HG03060 (cell line): Measurements from ENCODE around the gene PLA2G6.

Source experiments
- ATAC-seq: cut with Tn5 transposase; IDR thresholded peaks from one replicate; pipeline ENCODE4 v1.9.1; 2021; ENCODE audit warnings: low read depth, moderate number of reproducible peaks; ENCODE audit not compliant: unreplicated experiment

The PLA2G6 gene

DNA sequence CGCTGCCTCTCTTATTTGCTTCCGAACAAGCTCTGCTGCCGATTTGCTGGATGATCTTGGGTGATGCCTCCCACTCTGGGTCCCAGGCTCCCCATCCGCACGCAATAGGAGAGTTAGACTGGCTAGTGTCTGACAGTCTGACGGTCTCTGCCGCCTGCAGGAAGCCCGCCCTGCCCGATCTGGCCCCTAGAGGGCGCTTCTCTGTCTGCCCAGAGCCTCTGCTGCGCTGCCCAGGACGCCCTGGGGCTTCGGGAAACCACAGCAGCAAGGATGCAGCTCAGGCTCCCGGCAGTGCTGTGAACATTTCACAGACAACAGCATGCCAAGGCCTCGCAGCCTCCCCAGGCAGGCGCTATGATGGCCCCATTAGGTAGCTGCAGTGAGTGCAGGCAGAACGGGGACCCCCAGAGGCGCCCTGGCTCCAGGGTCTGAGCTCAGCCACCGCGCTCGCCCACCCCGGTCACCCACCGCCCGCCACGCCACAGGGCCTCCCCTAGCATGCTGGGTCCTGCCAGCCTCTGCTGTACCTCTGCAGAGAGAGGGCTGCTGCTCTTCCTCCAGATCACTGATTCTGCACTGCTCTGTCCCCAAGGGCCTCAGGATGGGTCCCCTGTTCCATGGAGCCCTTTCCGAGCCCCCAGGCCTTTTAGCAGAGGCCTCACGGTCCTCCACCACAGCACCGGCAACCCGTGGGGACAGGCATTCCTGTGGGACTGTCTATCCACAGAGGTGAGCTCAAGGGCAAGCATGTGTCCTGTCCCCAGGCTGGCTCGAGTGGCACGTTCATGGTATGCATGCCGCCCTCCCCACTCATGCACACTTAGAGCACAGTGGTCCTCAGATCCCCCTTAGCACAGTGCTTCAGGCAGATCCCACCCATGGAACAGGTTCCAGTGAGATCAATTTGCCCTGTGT, 66.9 kb downstream of the PLA2G6 start:
- ATAC-seq: no peak

DNA sequence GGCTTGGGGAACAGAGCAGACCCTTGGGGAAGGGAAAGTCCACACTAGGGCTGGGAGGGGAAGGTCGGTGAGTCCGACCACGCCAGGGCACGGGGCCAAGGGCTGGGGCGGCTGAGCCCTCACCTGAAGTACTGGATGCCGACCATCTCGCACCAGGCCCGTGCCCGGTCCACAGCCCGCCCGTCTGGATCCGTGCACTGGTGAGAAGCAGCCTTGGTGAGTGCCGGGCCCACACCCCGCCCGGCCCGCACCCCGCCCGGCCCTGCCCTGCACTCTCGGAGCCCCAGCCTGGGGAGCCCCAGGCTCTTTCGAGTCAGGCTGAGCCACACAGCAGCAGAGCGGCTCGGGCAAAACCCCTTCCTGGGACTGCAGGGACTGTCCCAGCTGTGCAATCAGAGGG, 69.2 kb downstream of the PLA2G6 start:
- ATAC-seq: no peak

DNA sequence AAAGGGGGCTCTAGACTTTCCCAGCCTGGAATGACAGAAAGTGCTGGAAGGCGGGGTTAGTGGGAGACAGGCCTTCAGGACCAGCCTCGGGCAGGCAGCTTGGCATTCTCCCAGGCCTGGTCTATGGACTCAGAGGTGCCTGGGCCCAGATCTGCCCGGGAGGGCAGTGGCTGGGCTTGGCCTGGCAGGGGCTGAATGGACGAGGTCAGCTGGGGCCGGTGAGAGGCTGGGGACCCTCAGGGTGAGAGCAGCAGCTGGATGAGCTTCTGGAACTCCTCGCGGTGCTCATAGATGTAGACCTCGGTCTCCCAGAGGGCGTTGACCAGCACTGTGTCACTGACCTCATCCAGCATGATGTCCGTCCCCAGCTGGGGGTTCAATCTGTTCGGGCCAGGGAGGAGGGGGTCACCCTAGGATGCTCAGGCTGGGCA, 69.7 kb downstream of the PLA2G6 start:
- ATAC-seq: no peak

DNA sequence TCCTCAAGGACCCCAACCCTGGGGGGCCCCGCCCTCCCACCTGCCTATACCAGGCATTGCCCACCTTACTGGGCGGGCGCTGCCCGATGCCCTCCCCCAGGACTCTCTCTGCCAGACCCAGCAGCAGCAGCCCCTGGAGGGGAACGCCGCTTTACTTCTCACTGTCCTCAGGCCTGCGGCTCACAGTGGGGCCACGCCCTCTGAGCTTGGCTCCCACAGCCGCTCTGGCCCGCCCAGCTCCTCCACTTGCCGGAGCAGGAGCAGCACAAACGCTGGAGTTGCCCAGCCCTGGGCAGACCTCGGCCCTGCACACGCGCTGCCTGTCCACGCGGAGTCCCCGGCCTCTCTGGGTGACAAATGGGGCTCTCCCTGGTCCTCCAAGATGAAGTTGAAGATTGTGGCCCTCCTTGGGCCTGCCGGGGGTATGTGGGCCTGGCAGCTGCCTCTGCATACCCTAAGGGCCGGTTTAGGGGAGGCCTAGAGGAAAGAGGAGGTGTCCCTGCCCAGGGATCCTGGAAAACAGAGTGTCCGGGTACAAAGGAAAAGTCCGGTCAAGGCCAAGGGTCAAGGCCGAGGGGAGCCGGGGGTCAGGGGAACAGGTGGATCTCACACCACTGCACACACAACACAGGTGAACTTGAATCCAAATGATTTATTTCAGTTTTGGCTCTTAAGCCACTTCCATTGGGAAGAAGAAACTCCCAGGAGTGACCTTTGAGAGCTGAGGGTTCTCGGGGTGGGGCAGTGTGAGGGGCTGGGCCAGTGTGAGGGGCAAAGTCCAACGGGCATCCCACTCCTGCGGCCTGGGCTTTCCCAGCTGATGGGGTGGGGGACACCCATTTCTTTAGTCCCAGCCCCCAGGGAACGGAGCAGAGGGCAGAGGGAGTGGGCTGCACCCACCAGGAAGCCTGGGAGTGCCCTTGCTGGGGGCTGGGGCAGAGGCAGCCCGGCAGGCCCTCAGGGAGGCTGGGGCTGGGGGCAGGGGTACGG, 70.5 kb downstream of the PLA2G6 start:
- ATAC-seq: no peak

DNA sequence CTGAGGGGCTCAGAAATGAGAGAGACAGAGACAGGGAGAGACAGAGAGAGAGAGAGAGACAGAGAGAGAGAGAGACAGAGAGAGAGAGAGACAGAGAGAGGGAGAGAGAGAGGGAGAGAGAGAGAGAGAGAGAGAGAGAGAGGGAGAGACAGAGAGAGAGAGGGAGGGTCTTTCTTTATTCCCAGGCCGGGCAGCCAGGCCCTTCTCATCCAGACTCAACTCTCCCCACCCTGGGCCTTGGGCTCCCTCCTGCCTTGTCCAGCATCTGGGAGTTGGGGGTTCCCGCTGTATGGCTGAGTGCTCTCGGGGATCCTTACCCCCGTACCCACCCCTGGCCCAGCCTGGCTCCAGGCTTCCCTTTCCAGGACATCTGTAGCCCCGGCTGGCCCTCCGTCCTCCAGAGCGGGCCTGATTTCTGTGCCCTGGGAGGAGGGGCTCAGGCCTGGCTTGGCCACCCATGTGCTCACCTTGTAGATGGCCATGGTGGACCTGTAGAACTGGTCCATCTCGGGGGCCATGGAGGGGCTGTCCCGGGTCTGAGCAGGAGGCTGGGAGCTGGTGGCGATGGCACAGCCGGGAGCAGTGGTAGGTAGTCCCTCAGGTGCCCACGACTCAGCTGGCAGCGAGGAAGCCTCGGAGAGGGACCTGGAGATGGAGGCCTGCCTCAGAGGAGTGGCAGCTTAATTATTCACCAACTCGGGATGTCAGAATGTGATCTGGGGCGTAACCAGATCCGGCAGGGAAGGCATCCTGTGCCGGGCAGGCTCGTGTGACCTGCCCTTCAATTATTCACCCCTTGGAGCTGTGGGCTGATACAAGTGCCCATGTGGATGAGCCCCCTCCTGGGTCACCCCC, 71.4 kb downstream of the PLA2G6 start, which contains the start of gene BAIAP2L2:
BAIAP2L2 (minus strand) TSS at position 677 of the 855 bp plus-strand sequence; CDS start at position 518, 159 bp downstream.
- ATAC-seq: no peak

DNA sequence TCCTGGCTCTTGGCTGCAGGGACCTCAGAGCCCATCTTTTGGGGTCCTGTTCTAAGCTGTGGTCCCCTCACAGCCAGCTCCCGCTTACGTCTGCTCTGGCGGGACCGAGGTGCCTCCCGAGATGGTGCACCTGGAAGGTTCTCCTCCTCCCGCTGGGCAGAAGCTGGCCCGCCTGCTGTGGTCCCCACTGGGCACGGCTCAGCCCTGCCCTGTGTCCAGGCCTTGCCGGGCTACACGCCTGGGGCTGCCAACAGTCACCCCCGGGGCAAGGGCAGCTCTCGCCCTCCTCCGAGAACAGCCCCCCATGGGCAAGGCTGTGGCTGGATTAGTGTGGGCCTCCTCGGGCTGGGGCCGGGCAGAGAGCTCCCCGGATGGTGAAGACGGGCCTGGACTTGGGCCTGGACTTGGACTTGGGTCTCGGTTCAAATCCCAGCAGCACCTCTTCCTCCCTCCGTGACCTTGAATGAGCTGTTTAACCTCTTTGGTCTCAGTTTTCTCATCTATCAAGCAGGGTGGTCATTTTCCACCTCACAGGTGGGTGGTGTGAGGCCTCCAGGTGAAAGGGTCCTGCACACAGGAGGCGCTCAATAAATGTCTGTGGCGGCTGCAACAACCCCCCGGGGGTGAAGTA, 72.1 kb downstream of the PLA2G6 start:
- no peak for ATAC-seq

DNA sequence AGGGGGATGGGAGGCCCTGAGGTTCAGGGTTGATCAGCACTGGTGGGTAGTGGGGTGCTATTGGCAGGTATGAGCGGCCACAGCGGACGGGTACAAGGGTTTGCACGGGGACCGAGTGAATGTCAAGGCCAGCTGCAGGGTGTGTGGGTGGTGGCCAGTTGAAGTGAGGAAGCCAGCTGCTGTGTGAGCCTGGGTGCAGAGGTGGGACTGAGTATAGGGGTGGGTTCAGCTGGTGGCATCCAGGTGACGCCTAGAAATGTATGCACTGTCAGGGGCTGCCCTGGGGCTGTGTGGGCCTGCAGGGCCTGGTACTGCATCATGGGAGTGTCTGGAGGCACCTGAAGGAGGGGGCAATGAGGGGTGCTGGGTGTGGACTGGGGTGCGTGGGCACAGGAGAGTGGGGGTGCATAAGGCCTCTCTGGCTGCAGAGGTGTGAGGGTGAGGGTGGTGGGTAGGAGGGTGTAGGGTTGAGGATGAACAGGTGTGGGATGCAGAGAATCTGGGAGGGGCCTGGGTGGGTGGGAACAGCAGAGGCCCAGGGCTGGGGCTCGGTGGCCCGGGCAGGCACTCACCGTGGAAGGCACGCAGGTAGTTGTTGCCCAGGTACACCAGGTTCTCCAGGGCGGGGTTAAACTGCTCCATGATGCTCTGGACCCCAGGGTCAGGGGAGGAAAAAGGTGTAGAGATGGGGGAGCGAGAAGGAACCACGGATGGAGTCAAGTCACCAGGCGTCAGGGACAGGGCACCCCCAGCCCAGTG, 72.9 kb downstream of the PLA2G6 start:
- ATAC-seq: no peak

DNA sequence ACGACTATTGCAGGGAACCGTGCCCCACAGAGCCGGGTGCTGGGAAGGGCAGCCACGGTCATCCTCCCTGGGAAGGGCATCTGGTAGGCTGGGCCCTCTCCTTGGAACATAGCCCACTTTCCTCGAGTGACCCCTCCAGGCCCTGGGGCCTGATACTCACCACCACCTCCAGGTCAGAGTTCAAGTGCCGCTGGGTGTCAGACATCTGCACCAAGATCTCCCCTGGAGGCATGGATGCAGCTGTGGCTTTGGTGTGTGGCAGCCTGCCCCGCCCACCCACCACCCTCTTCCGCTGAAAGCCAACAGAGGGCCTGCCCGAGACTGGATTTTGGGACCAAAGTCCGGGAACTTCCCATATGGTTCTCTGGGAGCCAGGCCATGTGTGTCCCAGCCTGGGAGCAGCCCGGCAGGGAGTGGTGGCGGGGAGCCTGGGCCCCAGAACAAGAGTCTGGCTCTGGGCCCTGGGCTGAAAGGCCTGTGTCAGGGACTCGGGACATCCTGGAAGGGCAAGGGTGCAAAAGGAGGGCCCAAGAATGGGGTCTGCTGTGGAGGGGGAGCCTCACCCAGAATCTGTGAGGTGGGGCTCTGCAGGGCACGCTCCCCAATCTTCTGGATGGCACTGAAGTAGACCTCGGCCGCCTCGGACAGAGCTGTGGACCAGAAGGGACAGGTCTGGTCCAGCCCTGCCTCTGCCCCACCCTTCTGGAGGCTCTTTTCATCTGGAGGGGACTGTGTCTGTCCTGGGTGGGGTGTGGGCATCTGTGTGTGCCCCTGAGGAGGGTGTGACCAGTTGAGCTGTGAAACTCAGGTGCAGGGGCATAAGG, 73.7 kb downstream of the PLA2G6 start:
- ATAC-seq: no peak

DNA sequence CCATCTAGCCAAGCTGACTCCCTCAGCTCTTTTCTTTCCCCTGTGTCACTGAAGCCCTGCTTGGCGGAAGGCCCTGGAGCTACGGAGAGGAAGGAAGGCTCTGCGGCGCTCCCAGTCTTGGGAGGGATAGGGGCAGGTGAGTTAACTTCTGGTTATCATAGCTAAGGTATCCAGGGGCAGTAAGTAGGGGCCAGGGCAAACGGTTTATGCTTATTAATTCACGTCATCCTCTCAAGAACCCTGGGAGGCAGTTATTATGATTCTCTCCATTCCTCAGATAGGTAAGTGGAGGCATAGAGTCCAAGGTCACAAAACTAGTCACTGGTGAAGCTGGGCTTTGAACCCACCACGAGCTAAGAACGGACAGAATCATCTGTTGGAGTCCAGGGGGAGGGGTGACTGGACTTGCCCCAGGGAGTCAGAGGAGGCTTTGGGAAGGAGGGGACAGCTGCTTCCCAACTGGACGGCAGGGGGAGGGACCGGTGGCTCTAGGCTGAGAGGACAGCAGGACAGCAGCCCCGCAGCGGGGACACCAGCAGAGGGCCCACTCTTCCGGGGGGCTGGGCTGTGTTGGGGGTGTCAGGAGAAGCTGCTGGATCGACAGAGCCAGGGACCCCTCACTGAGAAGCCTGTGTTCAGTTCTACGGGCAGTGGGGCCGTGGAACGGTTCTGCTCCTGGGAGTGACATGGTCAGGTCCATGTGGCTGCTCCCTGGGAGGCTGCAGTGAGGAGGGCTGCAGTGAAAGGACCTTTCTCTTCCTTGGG, 74.6 kb downstream of the PLA2G6 start:
- no peak for ATAC-seq

DNA sequence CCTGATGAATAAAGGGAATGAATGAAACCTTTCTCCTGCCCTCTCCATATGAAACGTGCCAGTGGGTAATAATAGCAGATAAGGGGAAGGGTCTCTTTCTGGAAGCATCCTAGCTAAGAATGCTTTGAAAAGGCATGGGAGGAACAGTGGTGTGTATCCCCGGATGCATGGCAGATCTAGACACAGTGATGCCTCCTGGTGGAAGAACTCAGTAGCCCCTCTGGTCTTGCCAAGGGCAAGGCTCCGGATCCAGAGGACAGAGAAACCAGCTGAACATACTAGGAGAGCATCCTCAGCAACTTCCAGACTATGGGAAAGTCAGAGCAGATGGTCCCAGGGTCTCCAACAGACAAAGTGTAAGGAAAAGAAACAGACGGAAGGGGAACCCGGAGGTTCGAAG, 77.5 kb downstream of the PLA2G6 start:
- no peak for ATAC-seq

DNA sequence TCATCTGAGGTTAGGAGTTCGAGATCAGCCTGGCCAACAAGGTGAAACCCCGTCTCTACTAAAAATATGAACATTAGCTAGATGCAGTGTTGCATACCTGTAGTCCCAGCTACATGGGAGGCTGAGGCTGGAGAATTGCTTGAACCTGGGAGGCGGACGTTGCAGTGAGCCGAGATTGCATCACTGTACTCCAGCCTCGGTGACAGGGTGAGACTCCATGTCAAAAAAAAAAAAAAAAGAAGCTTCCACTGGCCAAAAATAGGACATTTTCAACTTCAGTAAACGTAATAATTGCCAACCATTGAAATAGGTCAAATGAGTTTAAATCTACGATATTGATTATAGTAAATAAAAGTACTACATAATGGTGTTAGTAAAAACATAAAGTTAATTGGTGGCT, 78.0 kb downstream of the PLA2G6 start:
- ATAC-seq: no peak

DNA sequence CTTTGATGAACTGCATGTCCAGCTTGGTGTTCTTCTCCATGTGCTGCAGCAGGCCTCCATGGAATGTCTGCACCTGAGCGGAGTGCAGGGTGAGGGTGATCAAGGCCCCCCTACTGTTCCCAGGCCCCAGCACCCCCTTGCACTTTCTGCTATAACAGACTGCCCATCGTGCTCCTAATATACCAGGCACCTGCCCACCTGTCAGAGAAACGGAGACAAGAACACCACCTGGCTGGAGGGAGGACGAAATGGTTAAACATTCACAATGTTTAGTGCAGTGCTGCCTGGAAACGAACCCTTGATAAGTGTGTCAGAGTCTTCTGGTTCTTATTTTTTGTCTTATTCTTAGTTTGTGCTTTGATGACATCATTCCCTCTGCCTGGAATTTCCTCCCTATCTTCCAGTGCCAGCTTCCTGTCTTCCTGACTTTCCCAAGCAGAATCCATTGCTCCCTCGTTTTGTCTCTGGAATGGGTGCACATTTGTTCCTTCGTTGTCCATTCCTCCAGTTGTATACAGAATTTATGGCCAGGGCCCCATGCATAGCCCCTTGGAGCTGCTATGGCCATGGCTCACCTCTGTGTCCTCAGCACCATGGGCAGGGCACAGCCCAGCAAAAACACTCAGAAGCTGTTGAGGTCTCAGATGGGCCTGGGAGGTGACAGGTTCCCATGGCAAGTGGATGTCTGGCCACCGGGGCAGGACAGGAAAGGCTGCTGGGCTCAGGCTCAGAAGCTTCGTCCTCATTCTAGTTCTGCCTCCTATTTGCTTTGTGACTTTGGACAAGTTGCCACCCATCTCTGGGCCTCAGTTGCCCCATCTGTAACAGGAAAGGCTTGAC, 83.0 kb downstream of the PLA2G6 start:
- ATAC-seq: no peak

DNA sequence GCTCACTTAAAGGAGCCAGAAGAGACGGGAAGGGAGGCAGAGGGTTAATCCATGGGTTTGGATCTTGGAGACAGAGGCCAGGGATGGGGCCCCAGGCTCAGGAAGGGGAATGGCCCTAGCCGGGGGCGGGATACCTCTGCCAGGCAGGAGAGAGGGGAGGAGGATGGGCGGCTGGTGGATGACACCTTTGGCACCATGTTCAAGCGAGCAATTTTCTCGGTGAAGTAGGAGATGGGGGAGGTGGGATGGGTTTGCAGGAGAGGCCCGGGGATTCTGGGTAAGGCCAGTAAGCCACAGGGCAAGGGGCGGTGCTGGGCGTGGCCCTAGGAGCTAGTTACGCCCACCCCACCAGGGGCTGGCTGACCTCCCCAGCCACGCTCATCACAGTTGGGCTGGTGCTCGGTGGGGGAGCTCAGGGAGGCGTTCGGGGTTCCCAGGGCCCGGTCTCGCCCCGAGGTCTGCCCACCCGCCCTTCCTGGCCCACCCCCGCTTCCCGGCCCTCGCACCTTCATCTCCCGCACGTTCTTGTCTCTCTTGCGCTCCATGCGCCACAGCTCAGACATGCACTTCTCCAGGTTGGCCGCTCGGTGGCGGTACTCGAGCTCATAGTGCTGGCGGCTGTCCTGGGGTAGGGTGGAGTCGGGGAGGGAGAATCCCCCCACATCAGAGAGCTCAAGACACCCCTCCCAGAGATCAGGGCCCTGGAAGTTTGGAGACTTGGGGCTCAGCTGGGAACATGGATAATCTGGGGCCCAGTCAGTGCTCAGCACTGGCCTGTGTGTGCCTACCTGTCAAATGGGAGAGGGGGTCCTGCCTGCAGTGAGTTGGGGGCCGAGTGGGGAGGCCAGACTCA, 83.8 kb downstream of the PLA2G6 start:
- ATAC-seq: no peak

DNA sequence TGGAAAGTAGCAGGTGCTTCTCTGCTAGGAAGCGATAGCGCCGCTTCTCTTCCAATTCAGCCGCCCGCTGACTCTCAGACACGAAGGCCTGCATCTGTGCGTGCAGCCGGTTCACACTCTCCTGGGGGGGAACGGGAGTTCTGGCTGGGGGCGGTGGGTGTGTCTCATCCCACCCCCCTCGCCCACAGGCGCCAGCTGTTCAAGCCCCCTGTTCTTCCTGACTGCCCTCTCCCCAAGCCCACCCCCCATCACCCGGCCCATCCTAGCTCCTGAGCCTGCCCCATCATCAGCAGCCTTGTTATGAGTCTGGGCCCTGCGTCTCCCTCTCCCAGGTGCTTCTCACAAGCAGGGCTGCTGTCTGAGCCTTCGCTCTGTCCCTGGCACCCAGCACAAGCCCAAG, 84.6 kb downstream of the PLA2G6 start:
- no peak for ATAC-seq

DNA sequence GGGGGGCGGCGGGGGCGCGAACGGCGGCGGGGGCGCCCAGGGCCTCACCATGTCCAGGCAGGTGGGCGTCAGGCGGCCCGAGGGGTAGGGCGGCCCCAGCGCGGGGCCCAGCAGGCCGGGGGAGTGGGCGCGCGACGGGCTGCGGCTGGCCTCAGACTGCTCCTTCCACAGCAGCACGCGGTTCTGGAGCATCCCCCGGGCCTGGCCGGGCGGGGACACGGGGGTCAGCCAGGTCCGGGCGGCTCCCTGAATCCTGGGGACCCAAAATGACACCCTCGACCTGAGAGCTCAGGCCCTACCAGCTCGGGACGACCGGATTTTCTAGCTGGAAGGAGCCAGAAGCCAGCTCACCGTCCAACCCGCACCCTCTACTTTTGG, 92.2 kb downstream of the PLA2G6 start:
- ATAC-seq: no peak
